ENCODE results near the gene VILL.

Gene VILL

DNA sequence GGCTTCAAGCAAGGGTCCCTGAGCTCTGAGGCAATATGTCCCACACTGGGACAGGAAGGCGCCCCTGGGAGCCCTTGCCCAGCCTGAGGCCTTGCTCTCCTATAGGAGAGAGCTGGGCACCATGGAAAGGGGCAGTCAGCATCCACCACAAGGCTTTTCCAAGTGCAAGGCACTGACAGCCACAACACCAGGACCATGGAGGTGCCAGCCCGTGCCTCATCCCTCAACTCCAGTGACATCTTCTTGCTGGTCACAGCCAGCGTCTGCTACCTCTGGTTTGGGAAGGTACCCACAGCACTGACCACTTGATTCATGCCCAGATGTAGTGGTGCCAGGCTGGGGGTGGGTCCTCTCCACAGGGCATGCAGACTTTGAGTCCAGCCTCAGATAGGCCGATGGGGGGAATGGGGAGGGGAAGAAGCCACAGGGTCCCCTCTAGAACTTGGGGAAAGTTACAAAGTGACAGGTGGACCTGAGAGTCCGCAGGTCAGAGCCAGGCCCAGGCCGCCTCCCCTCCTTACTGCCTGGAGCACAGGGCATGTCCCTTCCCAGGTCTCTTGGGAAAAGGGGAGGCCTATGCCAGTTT lies 11.8 kb downstream of the VILL start:
- DNase-seq, result no peak

DNA sequence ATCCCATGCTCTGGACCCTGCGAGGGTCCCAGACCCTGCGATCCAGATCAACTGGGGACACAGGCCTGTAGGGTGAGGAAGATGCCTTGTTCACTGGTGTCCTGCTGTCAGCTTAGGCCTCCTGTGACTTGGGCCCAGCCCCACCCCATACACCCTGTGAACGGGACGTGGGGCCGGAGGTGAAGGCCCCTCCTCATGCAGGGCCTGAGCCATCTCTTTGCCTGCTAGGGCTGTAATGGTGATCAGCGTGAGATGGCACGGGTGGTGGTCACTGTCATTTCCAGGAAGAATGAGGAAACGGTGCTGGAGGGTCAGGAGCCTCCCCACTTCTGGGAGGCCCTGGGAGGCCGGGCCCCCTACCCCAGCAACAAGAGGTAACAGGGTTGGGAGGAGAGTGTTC lies 12.4 kb downstream of the VILL start:
- no peak for DNase-seq

DNA sequence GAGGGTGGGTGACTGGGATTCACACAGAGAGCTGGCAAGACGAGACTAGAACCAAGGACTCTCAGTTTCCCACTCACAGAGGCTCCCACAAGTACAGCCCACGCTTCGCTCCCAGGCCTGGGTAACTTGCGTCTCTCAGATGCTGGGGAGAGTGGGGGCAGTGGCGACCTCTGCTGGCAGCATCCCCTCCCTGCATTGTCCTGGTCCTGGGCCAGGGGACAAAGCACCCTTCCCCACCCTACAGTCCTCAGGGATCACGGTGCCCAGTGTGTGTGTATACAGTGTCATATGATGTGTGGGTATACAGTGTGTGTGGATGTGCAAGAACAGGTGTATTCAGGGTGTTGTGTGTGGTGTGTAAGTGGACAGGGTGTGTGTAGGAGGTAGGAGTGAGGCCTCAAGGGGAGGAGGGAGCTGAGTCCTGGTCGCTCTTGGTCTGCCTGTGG lies 12.8 kb downstream of the VILL start:
- peak; percentile 72 for DNase-seq

DNA sequence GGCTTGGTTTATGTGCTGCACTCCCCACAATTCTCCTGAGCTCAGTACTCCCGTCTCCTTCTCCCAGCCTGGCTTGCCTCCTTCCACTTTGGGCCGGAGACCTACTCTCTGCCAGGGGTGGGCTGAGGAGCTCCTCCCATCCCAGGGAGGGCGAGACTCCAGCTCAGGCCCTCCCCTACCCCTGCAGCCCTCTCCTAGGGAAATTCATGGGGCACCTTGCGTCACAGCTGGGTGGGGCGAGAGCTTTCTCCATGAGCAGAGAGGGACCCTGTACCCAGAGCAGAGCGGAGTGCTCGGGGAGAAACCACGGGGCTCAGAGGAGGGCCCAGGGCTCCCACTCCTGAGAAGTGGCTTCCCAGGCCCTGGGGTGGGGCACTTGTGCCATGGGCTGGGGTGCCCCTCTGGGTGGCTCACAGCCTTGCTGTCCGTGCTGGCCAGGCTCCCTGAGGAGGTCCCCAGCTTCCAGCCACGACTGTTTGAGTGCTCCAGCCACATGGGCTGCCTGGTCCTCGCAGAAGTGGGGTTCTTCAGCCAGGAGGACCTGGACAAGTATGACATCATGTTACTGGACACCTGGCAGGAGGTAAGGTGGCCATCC lies 13.3 kb downstream of the VILL start:
- DNase-seq, result no peak

DNA sequence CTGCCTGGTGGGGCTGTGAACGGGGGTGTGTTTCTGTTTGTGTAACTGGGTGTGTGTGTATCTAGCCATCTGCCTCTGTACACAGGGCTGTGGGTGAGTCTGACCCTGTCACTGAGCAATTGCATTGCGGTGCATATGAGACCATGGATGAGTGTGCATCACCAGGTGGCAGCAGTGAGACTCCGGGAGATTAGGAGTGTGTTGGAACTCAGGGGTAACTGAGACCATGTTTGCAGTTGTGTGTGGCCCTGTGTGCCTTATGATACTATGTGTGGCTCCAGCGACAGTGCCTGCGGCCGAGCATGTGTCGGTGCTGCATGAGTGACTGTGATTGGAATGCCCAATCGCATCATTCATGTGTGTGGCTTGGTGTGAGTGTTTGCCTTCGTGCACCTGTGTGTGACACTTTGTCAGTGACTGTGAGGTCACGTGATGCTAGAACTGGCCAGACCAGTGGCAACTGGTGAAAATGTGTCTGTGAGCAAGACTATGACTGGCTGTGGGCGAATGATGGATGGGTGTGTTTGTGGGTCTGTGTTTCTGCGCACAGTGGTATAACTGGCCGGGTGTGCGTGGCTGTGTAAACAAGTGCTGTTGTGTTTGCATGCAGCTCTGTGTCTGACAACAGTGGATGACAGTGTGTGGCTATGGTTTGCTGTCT lies 14.0 kb downstream of the VILL start:
- peak; percentile 85 for DNase-seq

DNA sequence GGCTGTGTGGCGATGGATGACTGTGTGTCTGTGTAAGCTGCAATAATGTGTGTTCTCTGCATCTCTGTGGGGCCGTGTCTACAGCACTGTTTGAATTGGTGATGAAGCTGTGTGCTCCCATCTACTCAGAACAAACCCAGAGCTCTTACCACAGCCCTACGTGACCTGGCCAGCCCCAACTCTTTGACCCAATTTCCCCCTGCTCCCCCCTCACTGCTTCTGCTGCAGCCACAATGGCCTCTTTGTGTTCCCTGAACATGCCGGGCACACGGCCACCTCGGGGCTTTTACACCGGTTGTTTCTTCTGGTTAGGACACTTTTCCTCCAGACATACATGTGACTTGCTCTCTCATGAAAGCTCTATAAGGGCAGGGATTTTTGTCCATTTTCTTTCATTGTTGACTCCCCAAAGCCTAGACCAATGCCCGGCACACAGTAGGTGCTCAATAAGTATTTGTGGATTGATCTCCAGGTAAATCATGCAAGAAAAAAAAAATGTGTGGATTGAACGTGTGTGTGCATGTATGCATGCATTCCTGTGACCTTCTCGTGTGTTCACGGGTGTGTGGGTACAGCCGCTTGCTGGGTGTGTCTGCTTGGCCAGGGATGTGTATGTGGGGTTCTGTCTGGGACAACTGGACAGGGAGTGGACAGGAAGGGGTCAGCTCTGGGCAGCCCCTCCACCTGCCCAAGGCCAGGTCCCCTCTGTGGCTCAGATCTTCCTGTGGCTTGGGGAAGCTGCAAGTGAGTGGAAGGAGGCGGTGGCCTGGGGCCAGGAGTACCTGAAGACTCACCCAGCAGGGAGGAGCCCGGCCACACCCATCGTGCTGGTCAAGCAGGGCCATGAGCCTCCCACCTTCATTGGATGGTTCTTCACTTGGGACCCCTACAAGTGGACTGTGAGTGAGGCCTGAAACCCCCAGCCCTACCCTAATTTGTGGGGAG lies 14.8 kb downstream of the VILL start:
- no peak for DNase-seq

DNA sequence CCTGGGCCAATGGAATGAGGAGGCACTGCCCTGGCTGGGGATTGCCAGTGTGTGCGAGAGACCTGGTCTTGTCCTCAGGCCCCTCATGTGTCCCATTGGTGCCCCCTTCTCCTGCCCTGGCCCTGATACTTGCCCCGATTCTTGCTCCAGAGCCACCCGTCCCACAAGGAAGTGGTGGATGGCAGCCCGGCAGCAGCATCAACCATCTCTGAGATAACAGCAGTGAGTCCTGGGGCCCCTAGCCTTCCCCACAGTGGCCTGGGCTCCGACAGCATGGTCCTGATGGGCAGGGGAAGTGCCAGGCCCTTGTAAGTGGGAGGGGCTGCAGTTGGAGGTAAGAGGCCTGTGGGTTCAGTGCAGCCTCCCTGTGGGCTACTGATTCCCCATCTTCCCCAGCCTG lies 15.4 kb downstream of the VILL start:
- DNase-seq, result no peak

DNA sequence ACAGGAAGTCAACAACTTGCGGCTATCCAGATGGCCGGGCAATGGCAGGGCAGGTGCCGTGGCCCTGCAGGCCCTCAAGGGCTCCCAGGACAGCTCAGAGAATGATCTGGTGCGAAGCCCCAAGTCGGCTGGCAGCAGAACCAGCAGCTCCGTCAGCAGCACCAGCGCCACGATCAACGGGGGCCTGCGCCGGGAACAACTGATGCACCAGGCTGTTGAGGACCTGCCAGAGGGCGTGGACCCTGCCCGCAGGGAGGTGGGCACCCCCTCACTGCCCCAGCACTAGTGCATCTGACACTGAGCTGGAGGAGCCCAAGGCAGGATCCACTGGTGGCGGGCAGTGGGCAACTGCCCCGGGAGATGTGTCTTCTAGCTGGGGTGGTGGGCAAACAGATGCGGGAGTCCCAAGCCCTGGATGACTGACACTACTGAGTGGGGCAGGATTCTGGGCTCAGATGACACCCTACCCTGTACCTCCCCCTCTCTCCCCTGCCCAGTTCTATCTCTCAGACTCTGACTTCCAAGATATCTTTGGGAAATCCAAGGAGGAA lies 15.9 kb downstream of the VILL start:
- DNase-seq, result no peak

DNA sequence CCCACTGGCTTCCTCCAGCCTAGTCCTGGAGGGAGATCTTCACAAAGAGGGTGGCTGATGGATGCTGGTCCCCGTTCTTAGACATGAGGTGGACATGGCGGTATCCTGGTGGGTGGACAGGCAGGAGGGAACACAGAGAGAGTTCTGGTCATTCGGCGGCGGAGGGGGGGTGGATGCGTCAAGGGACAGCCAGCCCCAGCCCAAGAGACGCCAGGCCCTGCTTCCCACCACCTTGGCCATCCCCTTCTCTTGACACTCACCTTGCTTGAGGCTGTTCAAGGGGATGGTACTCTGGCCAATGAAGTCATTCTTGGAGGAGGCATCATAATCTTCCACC lies 17.1 kb downstream of the VILL start:
- no peak for DNase-seq

DNA sequence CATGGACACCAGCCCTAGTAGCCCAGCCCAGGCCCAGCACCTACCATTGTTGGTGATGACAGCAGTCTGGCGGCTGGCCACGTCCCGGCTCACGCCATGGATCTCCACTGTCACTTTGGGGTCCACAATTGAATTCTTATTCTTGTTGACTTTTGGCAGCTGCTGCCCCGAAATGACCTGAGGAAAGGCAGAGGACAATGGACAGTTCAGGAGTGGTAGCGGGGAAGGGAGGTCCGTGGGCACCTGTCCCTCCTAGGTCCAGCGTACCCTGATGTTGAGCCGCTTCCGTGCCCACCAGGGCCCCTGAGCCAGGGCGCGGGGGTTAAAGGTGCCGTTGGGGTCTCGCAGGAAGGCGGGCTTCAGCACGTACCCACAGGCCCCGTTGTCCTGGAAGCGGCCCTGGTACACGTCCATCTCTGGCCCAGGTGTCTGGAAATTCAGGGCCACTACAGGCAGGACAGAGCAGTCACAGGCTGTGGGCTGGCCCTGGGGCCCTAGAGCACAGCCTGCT lies 17.7 kb downstream of the VILL start:
- no peak for DNase-seq

DNA sequence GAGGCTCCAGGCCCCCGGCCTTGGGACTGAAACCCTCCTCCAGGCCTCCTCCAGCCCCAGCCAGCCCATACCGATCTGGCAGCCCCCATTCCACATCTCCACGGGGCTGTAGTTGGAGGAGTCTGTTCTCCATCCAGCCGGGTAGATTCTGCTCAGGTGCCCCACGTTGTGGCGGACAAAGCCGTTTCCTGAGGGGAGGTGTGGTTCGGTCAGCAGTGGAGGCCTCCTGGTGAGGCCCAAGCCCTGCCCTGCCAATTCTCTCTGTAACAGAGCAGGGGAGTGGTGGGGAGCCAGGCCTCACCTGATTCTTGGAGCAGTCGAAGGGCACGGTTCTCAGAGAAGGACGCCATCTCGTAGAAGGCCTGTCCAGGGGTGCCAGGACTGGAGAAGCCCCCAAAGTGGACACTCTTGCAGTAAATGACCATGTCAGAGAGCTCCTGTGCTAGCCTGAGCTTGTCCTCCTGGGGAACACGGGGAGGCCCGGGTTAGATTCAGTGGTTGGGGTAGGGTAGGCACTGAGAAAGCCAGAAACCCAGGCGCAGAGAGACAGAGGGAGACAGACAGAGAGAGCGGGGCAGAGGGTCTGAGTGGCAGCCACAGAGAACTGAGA lies 18.5 kb downstream of the VILL start:
- no peak for DNase-seq

DNA sequence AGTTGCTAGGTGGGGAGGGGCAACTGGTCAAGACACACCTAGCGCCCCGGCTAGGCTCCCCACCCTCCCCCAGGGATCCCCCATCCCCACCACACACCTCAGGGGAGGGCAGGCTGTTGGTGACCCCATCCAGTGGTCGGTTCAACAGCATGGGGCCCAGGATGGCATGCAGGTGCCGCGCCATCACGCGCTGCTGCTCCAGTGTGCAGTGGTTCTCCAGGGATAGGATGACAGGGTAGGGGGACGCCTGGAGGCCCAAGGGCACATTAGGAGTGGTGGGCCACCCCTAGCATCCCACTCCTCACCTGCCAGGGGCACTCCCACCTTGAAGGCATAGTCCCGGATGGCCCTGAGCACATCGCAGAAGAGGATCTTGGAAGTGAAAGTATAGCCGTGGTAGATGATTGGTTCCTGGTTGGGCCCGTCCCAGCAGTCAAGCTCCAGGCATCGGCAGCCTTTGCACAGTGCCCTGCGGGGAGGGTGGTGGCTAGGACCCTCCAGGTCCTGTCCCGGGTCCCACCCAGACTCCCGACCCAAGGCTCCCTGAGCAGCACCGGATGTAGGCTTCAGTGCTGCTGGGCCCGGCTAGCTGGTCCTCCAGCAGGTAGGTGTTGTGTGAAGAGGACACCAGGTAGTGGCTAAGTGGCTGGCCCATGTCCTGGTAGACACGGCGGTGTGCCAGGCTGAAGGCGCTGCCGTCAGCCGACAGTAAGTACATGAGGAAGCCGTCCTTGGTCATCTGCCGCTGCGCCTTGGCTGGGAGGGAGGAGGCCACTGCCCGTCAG lies 19.4 kb downstream of the VILL start:
- DNase-seq, result no peak

DNA sequence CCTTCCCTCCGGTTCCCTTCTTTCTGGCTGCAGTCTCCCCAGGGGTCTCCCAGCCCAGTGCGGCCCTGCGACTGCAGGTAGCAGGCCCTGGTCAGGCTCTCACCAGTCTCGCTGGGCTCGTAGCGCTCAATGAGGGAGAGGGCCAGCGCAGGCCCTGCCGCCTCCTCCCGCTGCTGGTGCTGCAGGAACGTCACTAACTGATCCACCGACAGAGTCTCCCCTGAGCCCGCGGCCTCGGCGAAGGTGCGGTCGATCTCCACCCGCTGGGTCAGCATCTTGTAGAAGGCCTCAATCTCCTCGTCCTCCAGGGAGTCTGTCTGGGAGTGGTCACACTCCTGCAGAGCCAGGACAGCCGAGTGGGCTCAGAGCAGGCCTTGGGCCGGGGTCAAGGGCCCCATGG lies 20.5 kb downstream of the VILL start:
- no peak for DNase-seq

DNA sequence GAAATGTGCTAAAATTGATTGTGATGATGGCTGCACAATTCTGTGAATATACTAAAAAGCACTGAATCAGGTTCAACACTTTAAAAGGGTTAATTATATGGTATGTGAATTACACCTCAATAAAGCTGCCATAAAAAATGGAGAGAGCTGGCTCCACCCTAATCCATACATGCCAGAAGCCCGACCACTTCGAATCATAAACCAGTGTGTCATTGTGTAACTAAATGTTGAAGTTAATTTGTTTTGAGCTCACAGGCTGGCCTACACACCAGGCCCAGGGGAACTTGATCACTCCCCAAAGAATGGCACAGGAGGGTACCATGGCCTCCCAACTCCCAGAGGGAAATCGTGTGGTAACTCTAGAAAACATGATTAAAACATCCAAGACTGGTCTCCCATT lies 24.9 kb downstream of the VILL start:
- DNase-seq, result no peak

DNA sequence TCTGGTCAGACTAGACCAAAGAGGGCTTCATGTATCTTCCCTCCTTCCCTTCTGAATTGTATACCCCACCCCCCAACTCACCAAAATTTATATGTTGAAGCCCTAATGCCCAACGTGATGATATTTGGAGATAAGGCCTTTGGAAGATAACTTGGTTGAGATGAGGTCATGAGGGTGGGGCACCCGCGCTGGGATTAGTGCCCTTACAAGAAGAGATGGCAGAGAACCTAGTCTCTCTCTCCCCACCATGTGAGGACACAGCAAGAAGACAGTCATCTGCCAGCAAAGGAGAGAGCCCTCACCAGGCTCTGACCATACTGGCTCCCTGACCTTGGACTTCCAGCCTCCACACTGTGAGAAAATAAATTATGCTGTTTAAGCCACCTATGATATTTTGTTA lies 25.4 kb downstream of the VILL start:
- no peak for DNase-seq

DNA sequence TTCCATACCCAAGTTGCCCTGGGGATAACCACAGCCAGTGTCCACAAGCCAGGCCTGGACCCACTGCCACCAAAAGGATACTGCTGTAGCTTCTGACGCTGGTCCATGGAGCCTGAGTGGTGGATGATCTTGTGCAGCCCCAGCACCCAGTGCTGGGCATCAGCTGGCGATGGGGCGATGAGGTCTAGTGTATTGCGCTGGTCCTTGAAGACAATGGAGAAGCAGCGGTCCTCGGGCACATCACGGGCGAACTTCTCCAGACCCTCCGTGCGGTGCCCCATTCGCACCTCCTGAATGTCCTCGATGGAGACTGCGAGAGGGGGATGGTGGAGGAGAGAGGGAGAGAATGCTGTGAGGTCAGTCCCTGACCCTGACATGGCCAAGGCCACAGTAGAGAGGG lies 25.8 kb downstream of the VILL start:
- no peak for DNase-seq

DNA sequence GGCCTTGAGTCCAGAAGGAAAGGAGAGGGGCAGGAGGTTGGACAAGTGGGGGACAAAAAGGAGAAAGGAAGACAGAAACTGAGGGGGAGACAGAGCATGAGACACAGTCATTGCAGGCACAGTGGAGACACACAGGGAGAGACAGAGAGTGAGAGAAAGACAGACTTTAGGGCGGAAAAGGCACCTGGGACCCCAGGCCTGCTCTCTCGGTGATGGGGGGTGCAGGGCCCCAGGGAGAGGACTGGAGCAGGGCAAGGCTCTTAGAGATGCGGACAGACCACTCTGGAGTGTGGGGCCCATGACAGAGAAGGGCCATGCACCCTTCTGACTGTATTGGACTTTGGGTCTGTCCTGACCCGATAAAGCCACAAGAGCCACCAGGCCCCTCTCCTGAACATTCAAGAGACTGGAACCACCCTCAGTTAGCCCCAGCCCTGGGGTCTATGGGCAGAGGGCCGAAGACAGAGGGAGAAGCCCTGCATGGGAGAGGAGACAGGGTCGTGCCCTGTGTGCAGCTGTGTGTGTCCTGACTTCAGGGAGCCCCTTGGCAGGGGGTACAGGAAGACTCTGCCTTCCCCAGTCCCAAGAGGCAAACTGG lies 26.4 kb downstream of the VILL start:
- no peak for DNase-seq

DNA sequence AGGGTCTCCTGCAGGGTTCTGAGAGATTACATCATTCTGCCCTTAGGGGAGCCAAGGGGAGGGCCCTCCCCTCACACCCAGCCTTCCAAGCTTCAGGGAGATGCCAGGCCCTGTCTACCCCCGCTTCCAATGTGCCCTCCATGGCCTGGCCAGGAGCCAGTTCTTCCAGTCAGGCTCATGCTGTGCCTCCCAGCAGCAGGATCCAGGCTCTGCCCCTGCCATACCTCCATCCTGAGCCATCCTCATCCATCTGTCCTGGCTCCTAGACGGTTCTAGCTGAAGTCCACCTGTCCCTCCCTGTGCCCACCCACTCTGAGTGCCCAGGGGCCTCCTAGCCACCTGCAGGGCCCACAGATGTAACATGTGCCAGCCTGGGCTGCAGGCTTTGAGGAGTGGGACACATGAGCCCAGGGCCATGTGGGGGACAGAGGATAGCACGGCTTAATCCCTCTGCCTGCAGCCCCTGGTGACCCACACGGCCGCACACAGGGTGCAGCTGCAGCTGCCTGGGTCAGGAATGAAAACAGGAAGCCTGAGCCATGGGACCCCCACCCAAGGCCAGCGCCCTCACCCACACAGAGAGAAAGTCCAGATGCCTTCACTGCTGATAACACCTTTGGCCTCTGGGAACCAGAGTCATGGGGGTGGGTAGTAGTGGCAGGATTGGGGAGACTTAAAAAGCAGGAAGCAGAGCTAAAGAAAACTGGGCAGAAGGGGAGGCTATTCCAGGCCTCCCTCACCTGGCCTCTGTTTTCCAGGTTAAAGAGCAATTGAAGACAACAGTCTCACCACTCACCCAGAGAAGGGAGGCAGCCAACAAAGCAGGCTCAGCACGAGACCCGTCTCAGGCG lies 27.1 kb downstream of the VILL start:
- no peak for DNase-seq

DNA sequence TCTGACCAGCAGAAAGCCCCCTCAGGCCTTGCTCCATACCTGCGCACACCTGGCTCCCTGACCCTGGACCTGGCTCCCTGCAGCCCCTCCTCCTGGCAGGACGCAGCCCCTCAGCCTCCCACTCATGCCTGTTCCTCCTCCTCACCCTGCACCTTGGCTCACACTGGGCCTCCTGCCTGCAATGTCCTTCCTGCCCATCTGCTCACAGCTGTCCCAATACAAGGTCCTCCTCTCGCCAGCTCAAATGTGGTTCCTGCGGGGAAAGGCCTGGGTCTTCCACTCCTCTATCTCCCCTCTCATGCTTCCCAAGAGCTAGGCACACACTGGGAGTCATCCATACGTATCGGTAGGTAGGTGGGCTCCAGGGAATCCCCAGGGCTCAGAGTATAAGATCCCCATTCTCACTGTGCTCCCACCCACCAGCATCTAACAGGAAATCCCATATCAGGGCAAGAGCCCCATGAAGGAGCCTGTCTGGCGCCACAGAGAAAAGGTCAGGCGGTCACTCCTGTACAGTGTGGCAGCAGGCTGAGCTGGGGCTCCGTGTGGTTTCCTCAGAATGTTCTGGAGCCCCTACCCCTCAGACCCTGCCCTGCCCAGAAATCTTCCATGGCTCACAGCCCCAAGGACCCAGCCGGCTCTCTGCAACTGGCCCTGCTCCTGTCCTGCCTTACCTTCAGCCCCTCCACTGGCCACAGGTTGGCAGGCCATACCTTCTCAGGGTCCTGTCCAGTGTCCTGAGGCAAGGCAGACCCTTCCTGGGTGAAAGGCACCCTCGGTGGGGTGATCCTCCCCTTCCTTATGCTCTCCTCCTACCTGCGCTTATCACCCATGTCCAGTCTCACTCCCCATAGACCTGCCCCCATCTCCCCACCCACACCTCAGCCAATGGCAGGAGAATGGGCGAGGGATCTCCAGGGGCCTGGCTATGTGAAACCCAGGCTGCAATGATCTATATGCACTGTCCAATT lies 28.0 kb downstream of the VILL start:
- no peak for DNase-seq

All from hematopoietic multipotent progenitor cell treated with erythropoietin and hydrocortisone succinate and interleukin-3 and kit ligand, for 4 days (in vitro differentiated cells).